ENCODE measurements around the gene EEA1. TPM values are rescaled to one million over a fixed set of nuclear protein-coding genes. Genes with fewer than 3 reads are reported as not detected.
A peak's percentile ranks its signal among the peaks of the same experiment; 100 is the strongest.

Gene EEA1
- total and polyA plus RNA-seq, 2 of the 8 experiments (the other 6 are each of a cell fraction or from before 2014, with no cell fraction given): 1.0 to 18.8 TPM

- Histone ChIP-seq H3K79me1 (ENCODE audit: low read depth, low read length) (peaks cover 2% of the 10 kb centered on the region), H3K14ac (ENCODE audit: insufficient read length) (no peak overlapping the region), H3K4me2 (ENCODE audit: insufficient read depth in 1 of 2, low read depth in 2 of 2, low read length in 2 of 2) (peak overlapping the region; percentile 3 to 68; a peak in 2 of 4 replicates), H2BK5ac (ENCODE audit: low read depth, low read length) (no peak overlapping the region), H3K4me1 (replicated peaks in 1 of 4; ENCODE audit: control insufficient read depth in 3 of 4, insufficient read depth in 4 of 4, low read length in 3 of 4) (peaks cover 0 to 11% (median 7%) of the 10 kb centered on the region in 4 experiments; a peak in 4 of 7 replicates), H2AK5ac (ENCODE audit: low read depth, low read length) (no peak overlapping the region), H3K23ac (ENCODE audit: insufficient read length) (no peak overlapping the region), H3K4me3 (ENCODE audit: extremely low read depth in 1 of 4, insufficient read depth in 2 of 4, low read depth in 3 of 4, low read length in 4 of 4) (peak overlapping the region in 1 of 4 experiments; percentile 64; a peak in 1 of 8 replicates), H2BK15ac (ENCODE audit: low read length) (no peak overlapping the region), H3K36me3 (ENCODE audit: control insufficient read depth in 2 of 4, insufficient read depth in 4 of 4, low read length in 3 of 4) (no peaks in the 10 kb centered on the region; a peak in 1 of 8 replicates), H3K27me3 (replicated peaks in 1 of 4; ENCODE audit: control insufficient read depth in 3 of 4, extremely low read depth in 1 of 4, insufficient read depth in 3 of 4, low read length in 3 of 4) (no peaks in the 10 kb centered on the region), H4K91ac (replicated peaks; ENCODE audit: insufficient read length, low read length) (no peak overlapping the region), H3K9me3 (ENCODE audit: insufficient read depth in 2 of 2, low read depth in 1 of 2, low read length in 1 of 2) (no peaks in the 10 kb centered on the region), H4K8ac (ENCODE audit: extremely low read depth, insufficient read depth, low read length) (no peak overlapping the region), H3K23me2 (ENCODE audit: low read depth, low read length) (peaks cover 3% of the 10 kb centered on the region; the same call in 1 of the 2 replicates), H3K56ac (replicated peaks; ENCODE audit: insufficient read length, low read depth, low read length) (no peak overlapping the region), H4K5ac (ENCODE audit: insufficient read length, low read depth, low read length) (no peak overlapping the region), H3K18ac (ENCODE audit: extremely low read depth, low read length) (no peak overlapping the region), H3K79me2 (ENCODE audit: control insufficient read depth in 1 of 2, insufficient read depth in 2 of 2, low read length in 2 of 2) (peaks cover 0 to 47% of the 10 kb centered on the region in 2 experiments; a peak in 2 of 4 replicates), H2BK20ac (ENCODE audit: low read length) (no peak overlapping the region), H3K4ac (replicated peaks; ENCODE audit: insufficient read length, low read depth, low read length) (no peak overlapping the region), H2BK12ac (ENCODE audit: low read depth, low read length) (no peak overlapping the region), H3K9ac (replicated peaks in 1 of 4; ENCODE audit: extremely low read depth in 1 of 4, low read depth in 3 of 4, low read length in 3 of 4) (no peak overlapping the region), H2AFZ (ENCODE audit: low read length) (no peak overlapping the region), H4K20me1 (replicated peaks in 1 of 2; ENCODE audit: control insufficient read depth in 1 of 2, insufficient read depth in 2 of 2, low read length in 2 of 2) (peaks cover 0 to 2% of the 10 kb centered on the region in 2 experiments), H3K27ac (ENCODE audit: low read depth, low read length) (no peak overlapping the region), H2BK120ac (replicated peaks; ENCODE audit: low read depth, low read length) (no peak overlapping the region)
- POLR2A ChIA-PET (ENCODE audit: partially characterized antibody): interaction anchor here (0.9 to 2.3 kb wide), 4 partner anchors 8 to 22 kb away, joined by 3 to 6 read pairs (median 4); no protein-coding TSS in a partner anchor
- CTCF ChIA-PET (ENCODE audit: partially characterized antibody): interaction anchor here (0.7 to 2.1 kb wide), 19 partner anchors 16 to 454 kb away, joined by 3 to 6 read pairs (median 3); no protein-coding TSS in a partner anchor
- FAIRE-seq (no peak), DNase-seq (ENCODE audit: low read depth in 1 of 2, low spot score in 2 of 2) (no peak)
- 0 out of 2 replicates have a peak, but pooled peaks have one; percentile 16 for TF ChIP-seq TEAD4 (IDR thresholded peaks at IDR 0.05; ENCODE audit: low read depth, low read length)
- peak; percentile 15 to 47 (median 23) for TF ChIP-seq CTCF (IDR thresholded peaks at IDR 0.05; ENCODE audit: control extremely low read depth in 1 of 3, insufficient read depth in 1 of 3, low read depth in 1 of 3, low read length in 3 of 3)
- peak; percentile 63 to 67 for TF ChIP-seq RAD21 (IDR thresholded peaks at IDR 0.05 in 1 of 2, conservative IDR thresholded peaks at IDR 0.05 in 1 of 2; ENCODE audit: low read depth in 2 of 2, low read length in 2 of 2)
- TF ChIP-seq CREB1 (IDR thresholded peaks at IDR 0.05): no peak
- TF ChIP-seq SP1 (IDR thresholded peaks at IDR 0.05; ENCODE audit: low read depth, low read length): 0 out of 2 replicates have a peak, but pooled peaks have one; percentile 11
- WGBS, 2 experiments (ENCODE audit: extremely low coverage in 1 of 2, insufficient coverage in 1 of 2, insufficient read length in 1 of 2, insufficient replicate concordance in 2 of 2, low coverage in 1 of 2, low lambda C conversion rate in 2 of 2, missing lambda C conversion rate in 1 of 2): 48% methylated on average over 4 of the region's 4 CpGs; no CpG with 5 or more reads in 1 of the 2 experiments
These were observed 2.0 kb downstream of the EEA1 start for GRCh38 chr12:92927055-92927435.

Measured in H1 (cell line).